Smooth muscle cell of trachea (primary cell): ENCODE data around the gene KIAA0408. TPM values are rescaled to one million over a fixed set of nuclear protein-coding genes. Genes with fewer than 3 reads are reported as not detected.

Experiments used
- total RNA-seq: library from RNA; depleted of rRNA; stranded (reverse); fragments of >200 nt; gene quantifications from 2 replicates; pipeline ENCODE4 v1.2.1, GENCODE V29; 2014

Gene KIAA0408
- total RNA-seq: 1.8 and 3.8 TPM in 2 replicates

DNA sequence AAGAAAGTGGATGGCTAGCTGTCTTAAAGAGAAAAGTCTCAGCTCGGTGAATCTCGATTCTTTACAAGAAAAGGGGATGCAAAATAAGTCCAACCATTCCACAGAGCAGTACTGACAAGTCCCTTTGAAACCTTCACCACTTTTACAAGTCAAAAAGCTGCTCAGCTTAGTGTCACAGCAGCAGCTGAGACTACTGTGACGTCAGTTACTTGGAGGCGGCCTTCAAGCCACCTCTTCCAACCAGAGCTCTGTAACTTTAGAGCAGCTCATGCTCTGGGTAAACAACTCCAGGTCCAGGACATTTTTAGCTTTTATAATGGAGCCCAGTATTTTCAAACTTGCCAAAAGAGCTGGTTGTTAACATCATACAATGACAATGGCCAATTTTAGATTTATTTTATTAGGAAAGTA, at the start of gene KIAA0408:
TSS of gene KIAA0408 (minus strand) at position 159 of the 411 bp plus-strand sequence. CDS start 5,408 bp downstream, outside the sequence.

Other genes with a start within 250 kb of the KIAA0408 start
- gene RNF146, start 192.5 kb downstream of the KIAA0408 start, total RNA-seq: 46.3 and 64.0 TPM in 2 replicates
- 59.0 and 79.3 TPM in 2 replicates for gene ECHDC1, start 115.8 kb downstream of the KIAA0408 start, total RNA-seq
- gene C6orf58, start 117.8 kb upstream of the KIAA0408 start, total RNA-seq: 0.15 TPM in 1 of 2 replicates, not detected in the other